Stimulated activated naive CD8-positive, alpha-beta T cell treated with anti-CD3 and anti-CD28 coated beads, Interleukin-15, amount 100 ng/mL, for 72 hours (primary cell): Measurements from ENCODE around the gene FKBP5.

ENCODE experiments used
- ATAC-seq: fragments of 150-1000 bp; cut with Tn5 transposase; 2 replicates; pipeline ENCODE4 v1.10.0; 2021; ENCODE audit warnings: mild to moderate bottlenecking, moderate library complexity
- DNase-seq, 2 donors: peaks; one replicate each; pipeline ENCODE4 v3.0.0; 2021 to 2022
- H3K27ac Mint-ChIP-seq, 2 donors: one replicate each; pipeline ENCODE4 v1.8.0; 2022; ENCODE audit warnings: mild to moderate bottlenecking in 2 of 2, mixed read lengths in 2 of 2, moderate library complexity in 2 of 2
- H3K27me3 Mint-ChIP-seq: one replicate; pipeline ENCODE4 v1.8.0; 2022; ENCODE audit warnings: mixed read lengths
- H3K4me1 Mint-ChIP-seq: one replicate; pipeline ENCODE4 v1.8.0; 2022; ENCODE audit warnings: mild to moderate bottlenecking, mixed read lengths
- H3K4me3 Mint-ChIP-seq, 2 donors: one replicate each; pipeline ENCODE4 v1.8.0; 2022; ENCODE audit warnings: mild to moderate bottlenecking in 2 of 2, mixed read lengths in 2 of 2, moderate library complexity in 1 of 2
- H3K9me3 Mint-ChIP-seq, 2 donors: one replicate each; pipeline ENCODE4 v1.8.0; 2022; ENCODE audit warnings: mixed read lengths in 2 of 2

Gene FKBP5

GRCh38 chr6:35668096-35668495 lies 20.6 kb downstream of the FKBP5 start:
- H3K27ac Mint-ChIP-seq, result peak overlapping the region; percentile 95 to 98
- H3K4me1 Mint-ChIP-seq, result peaks cover 49% of the 10 kb centered on the region
- no peaks in the 10 kb centered on the region for H3K27me3 Mint-ChIP-seq
- no peak for DNase-seq
- peak overlapping the region; percentile 84 to 90 for H3K4me3 Mint-ChIP-seq
- no peaks in the 10 kb centered on the region for H3K9me3 Mint-ChIP-seq
- ATAC-seq, result no peak

GRCh38 chr6:35665573-35665972 lies 23.1 kb downstream of the FKBP5 start:
- no peaks in the 10 kb centered on the region for H3K27me3 Mint-ChIP-seq
- no peak overlapping the region for H3K4me3 Mint-ChIP-seq
- DNase-seq (no peak), ATAC-seq (peak; percentile 96)
- no peaks in the 10 kb centered on the region for H3K9me3 Mint-ChIP-seq
- peaks cover 37% of the 10 kb centered on the region for H3K4me1 Mint-ChIP-seq
- H3K27ac Mint-ChIP-seq, result no peak overlapping the region

- Mint-ChIP-seq H3K9me3 (no peaks in the 10 kb centered on the region), H3K27ac (no peak overlapping the region), H3K4me1 (peaks cover 30% of the 10 kb centered on the region), H3K27me3 (no peaks in the 10 kb centered on the region), H3K4me3 (no peak overlapping the region)
- no peak for DNase-seq
- no peak for ATAC-seq
These were observed 23.8 kb downstream of the FKBP5 start for GRCh38 chr6:35664945-35665344.

- H3K27ac Mint-ChIP-seq, result no peak overlapping the region
- H3K4me3 Mint-ChIP-seq, result no peak overlapping the region
- peaks cover 21% of the 10 kb centered on the region for H3K4me1 Mint-ChIP-seq
- H3K27me3 Mint-ChIP-seq, result no peaks in the 10 kb centered on the region
- ATAC-seq (no peak), DNase-seq (no peak)
- H3K9me3 Mint-ChIP-seq, result no peaks in the 10 kb centered on the region
These were observed 25.1 kb downstream of the FKBP5 start for GRCh38 chr6:35663447-35664235.

- no peak for DNase-seq
- no peaks in the 10 kb centered on the region for H3K27me3 Mint-ChIP-seq
- H3K27ac Mint-ChIP-seq, result no peak overlapping the region
These were observed 25.7 kb downstream of the FKBP5 start for GRCh38 chr6:35662999-35663398.

GRCh38 chr6:35654883-35655282 lies 33.8 kb downstream of the FKBP5 start:
- ATAC-seq (no peak), DNase-seq (no peak)
- H3K4me3 Mint-ChIP-seq, result no peak overlapping the region
- no peak overlapping the region for H3K27ac Mint-ChIP-seq
- no peaks in the 10 kb centered on the region for H3K27me3 Mint-ChIP-seq
- H3K4me1 Mint-ChIP-seq, result peaks cover 27% of the 10 kb centered on the region
- H3K9me3 Mint-ChIP-seq, result no peaks in the 10 kb centered on the region

More at GRCh38 chr6:35662999-35663398, 25.7 kb downstream of the FKBP5 start:
- Mint-ChIP-seq H3K4me1 (peaks cover 17% of the 10 kb centered on the region), H3K9me3 (no peaks in the 10 kb centered on the region), H3K4me3 (no peak overlapping the region)
- ATAC-seq, result no peak

GRCh38 chr6:35651244-35651643 lies 37.5 kb downstream of the FKBP5 start:
- H3K4me3 Mint-ChIP-seq, result no peak overlapping the region
- no peak for DNase-seq
- peak overlapping the region in 1 of 2 donors; percentile 30 for H3K27ac Mint-ChIP-seq
- no peaks in the 10 kb centered on the region for H3K9me3 Mint-ChIP-seq
- H3K4me1 Mint-ChIP-seq, result peaks cover 61% of the 10 kb centered on the region
- no peaks in the 10 kb centered on the region for H3K27me3 Mint-ChIP-seq
- no peak for ATAC-seq

GRCh38 chr6:35650015-35650414 lies 38.7 kb downstream of the FKBP5 start:
- Mint-ChIP-seq H3K4me1 (peaks cover 68% of the 10 kb centered on the region), H3K27ac (peak overlapping the region in 1 of 2 donors; percentile 66)

GRCh38 chr6:35648203-35648602 lies 40.5 kb downstream of the FKBP5 start:
- Mint-ChIP-seq H3K9me3 (no peaks in the 10 kb centered on the region), H3K27me3 (no peaks in the 10 kb centered on the region), H3K27ac (no peak overlapping the region), H3K4me1 (peaks cover 77% of the 10 kb centered on the region), H3K4me3 (no peak overlapping the region)
- DNase-seq, result no peak
- no peak for ATAC-seq

More at GRCh38 chr6:35650015-35650414, 38.7 kb downstream of the FKBP5 start:
- DNase-seq (no peak), ATAC-seq (no peak)
- H3K9me3 Mint-ChIP-seq, result no peaks in the 10 kb centered on the region
- no peak overlapping the region for H3K4me3 Mint-ChIP-seq
- H3K27me3 Mint-ChIP-seq, result no peaks in the 10 kb centered on the region

- H3K4me3 Mint-ChIP-seq, result peak overlapping the region in 1 of 2 donors; percentile 1
- ATAC-seq (no peak), DNase-seq (no peak)
- no peaks in the 10 kb centered on the region for H3K9me3 Mint-ChIP-seq
- H3K27ac Mint-ChIP-seq, result peak overlapping the region in 1 of 2 donors; percentile 8
- H3K27me3 Mint-ChIP-seq, result no peaks in the 10 kb centered on the region
- peaks cover 79% of the 10 kb centered on the region for H3K4me1 Mint-ChIP-seq
These were observed 41.3 kb downstream of the FKBP5 start for GRCh38 chr6:35647400-35647799.

- Mint-ChIP-seq H3K27me3 (no peaks in the 10 kb centered on the region), H3K4me1 (peaks cover 73% of the 10 kb centered on the region)
These were observed 45.6 kb downstream of the FKBP5 start for GRCh38 chr6:35643162-35643535.

GRCh38 chr6:35642471-35643161 lies 46.1 kb downstream of the FKBP5 start:
- no peak for DNase-seq
- Mint-ChIP-seq H3K4me1 (peaks cover 73% of the 10 kb centered on the region), H3K27me3 (no peaks in the 10 kb centered on the region), H3K27ac (peak overlapping the region; percentile 50 to 67), H3K9me3 (no peaks in the 10 kb centered on the region), H3K4me3 (no peak overlapping the region)
- ATAC-seq, result no peak

More at GRCh38 chr6:35643162-35643535, 45.6 kb downstream of the FKBP5 start:
- ATAC-seq (no peak), DNase-seq (no peak)
- no peaks in the 10 kb centered on the region for H3K9me3 Mint-ChIP-seq
- peak overlapping the region; percentile 50 to 67 for H3K27ac Mint-ChIP-seq
- H3K4me3 Mint-ChIP-seq, result no peak overlapping the region

GRCh38 chr6:35640017-35640664 lies 48.6 kb downstream of the FKBP5 start:
- H3K27ac Mint-ChIP-seq, result peak overlapping the region in 1 of 2 donors; percentile 42
- ATAC-seq (no peak), DNase-seq (no peak)
- H3K9me3 Mint-ChIP-seq, result no peaks in the 10 kb centered on the region
- H3K4me3 Mint-ChIP-seq, result no peak overlapping the region
- H3K27me3 Mint-ChIP-seq, result no peaks in the 10 kb centered on the region
- H3K4me1 Mint-ChIP-seq, result peaks cover 69% of the 10 kb centered on the region

- no peak for ATAC-seq
- Mint-ChIP-seq H3K27me3 (no peaks in the 10 kb centered on the region), H3K4me3 (no peak overlapping the region), H3K4me1 (peaks cover 65% of the 10 kb centered on the region), H3K9me3 (no peaks in the 10 kb centered on the region), H3K27ac (no peak overlapping the region)
- no peak for DNase-seq
These were observed 50.0 kb downstream of the FKBP5 start for GRCh38 chr6:35638679-35639078.

GRCh38 chr6:35637911-35638310 lies 50.8 kb downstream of the FKBP5 start:
- DNase-seq (no peak), ATAC-seq (no peak)
- no peaks in the 10 kb centered on the region for H3K9me3 Mint-ChIP-seq
- no peaks in the 10 kb centered on the region for H3K27me3 Mint-ChIP-seq
- H3K4me3 Mint-ChIP-seq, result no peak overlapping the region
- H3K27ac Mint-ChIP-seq, result no peak overlapping the region
- peaks cover 58% of the 10 kb centered on the region for H3K4me1 Mint-ChIP-seq
